Measurements from ENCODE around the gene KLRG1.

DNA sequence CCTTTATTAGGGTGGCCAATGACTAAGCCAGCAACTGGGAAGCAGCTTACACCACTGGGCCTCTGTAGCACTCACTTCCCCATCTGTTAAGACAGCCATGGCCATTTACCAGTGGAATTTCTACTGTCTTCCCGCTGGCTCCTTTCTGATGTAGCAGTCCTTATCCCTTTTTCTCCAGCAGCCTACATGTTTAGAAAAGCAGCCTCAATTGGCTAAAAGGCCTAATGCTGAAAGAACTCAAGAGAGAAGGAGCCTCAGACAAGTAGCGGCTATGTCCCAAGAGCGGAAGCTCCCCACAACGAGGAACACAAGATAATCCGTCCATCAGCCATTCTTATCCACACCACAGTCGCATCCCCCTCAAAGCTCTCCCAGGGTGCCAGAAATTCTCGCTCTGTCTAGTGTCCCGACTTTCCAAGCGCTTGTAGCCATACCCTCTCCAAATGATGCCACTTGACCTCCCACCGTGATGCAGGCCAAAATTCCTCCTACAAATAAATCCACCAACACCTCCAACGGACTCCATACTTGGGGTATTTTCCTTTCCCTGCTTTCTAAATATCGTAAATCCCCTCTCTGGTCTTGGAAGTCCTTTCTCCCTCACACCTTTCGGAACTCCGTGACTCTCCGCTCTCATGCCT lies 40.5 kb upstream of the KLRG1 start:
- TF ChIP-seq, protein P1, sequence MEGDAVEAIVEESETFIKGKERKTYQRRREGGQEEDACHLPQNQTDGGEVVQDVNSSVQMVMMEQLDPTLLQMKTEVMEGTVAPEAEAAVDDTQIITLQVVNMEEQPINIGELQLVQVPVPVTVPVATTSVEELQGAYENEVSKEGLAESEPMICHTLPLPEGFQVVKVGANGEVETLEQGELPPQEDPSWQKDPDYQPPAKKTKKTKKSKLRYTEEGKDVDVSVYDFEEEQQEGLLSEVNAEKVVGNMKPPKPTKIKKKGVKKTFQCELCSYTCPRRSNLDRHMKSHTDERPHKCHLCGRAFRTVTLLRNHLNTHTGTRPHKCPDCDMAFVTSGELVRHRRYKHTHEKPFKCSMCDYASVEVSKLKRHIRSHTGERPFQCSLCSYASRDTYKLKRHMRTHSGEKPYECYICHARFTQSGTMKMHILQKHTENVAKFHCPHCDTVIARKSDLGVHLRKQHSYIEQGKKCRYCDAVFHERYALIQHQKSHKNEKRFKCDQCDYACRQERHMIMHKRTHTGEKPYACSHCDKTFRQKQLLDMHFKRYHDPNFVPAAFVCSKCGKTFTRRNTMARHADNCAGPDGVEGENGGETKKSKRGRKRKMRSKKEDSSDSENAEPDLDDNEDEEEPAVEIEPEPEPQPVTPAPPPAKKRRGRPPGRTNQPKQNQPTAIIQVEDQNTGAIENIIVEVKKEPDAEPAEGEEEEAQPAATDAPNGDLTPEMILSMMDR (IDR thresholded peaks at IDR 0.05; ENCODE audit: low read length) = no peak
- no peak for TF ChIP-seq EZH2 (IDR thresholded peaks at IDR 0.05; ENCODE audit: borderline replicate concordance, low read length)

Data from OCI-LY1 (cell line).